Ascending aorta (tissue), 2 donors: ENCODE measurements around the gene TTLL13. TPM values are rescaled to one million over a fixed set of nuclear protein-coding genes. Genes with fewer than 3 reads are reported as not detected.
"Not testable (repeated sequence)": the region's sequence is repeated elsewhere in the genome, so short reads cannot be mapped to it uniquely, and the experiment has no call there.

Experiments
- DNase-seq, 2 donors: peaks; one replicate each; pipeline ENCODE4 v3.0.0-alpha.2; 2019; ENCODE audit warnings: low spot score in 2 of 2
- H3K27ac ChIP-seq, 2 donors: fragments of 200-600 bp; sonication (generic); one replicate each; pipeline ENCODE4 v1.5.1; 2016 to 2017; ENCODE audit warnings: mild to moderate bottlenecking in 1 of 2
- H3K27me3 ChIP-seq: fragments of 200-600 bp; sonication (generic); one replicate; pipeline ENCODE4 v1.5.1; 2017
- H3K36me3 ChIP-seq, 2 donors: fragments of 200-600 bp; sonication (generic); one replicate each; pipeline ENCODE4 v1.5.1; 2016
- H3K4me1 ChIP-seq, 2 donors: fragments of 200-600 bp; sonication (generic); one replicate each; pipeline ENCODE4 v1.5.1; 2016 to 2017; ENCODE audit warnings: mild to moderate bottlenecking in 1 of 2
- H3K4me3 ChIP-seq, 2 donors: fragments of 200-600 bp; sonication (generic); one replicate each; pipeline ENCODE4 v1.5.1; 2016 to 2017; ENCODE audit warnings: mild to moderate bottlenecking in 1 of 2
- H3K9me3 ChIP-seq, 2 donors: fragments of 200-600 bp; sonication (generic); one replicate each; pipeline ENCODE4 v1.5.1; 2016
- CTCF ChIP-seq, 3 experiments: fragments of 200-600 bp in 2 of 3; fragments of 450-650 bp in 1 of 3; sonication (generic) in 2 of 3; IDR thresholded peaks; one replicate each; pipeline ENCODE4 v1.5.1; 2016 to 2019; ENCODE audit warnings: antibody characterized with exemption in 3 of 3, mild to moderate bottlenecking in 1 of 3, moderate library complexity in 1 of 3
- intact Hi-C: fragments of 100-400 bp; cut with DNase I; formaldehyde crosslinking; loops from one replicate; pipeline ENCODE4 v1.15.1; 2023
- total RNA-seq: library from RNA; depleted of rRNA; stranded (reverse); fragments of >200 nt; gene quantifications from one replicate; pipeline ENCODE4 v1.1.0, GENCODE V29; 2016

TTLL13 gene
- total RNA-seq, 1 donor from 2014 or later, result not detected

DNA sequence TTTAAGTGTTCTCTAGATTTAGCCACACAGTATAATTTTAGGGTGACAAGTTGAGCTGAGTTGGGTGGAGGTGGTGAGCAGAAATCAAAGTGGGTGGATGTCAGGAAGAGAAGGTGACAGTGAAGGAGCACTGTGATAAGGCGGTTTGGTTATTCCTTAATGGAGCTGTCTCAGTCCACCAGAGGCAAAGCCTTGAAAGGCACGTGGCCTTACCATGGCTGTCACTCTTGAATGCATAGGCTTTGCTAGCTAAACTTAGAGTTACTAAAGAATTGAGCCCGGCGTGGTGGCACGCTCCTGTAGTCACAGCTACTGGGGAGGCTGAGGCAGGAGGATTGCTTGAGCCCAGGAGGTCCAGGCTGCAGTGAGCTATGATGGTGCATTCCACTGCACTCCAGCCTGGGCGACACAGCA, 560 bp upstream of the TTLL13 start:
- Histone ChIP-seq H3K4me3 (peak overlapping the region; percentile 55 to 63), H3K27ac (no peak overlapping the region), H3K9me3 (no peaks in the 10 kb centered on the region), H3K4me1 (peaks cover 0 to 3% of the 10 kb centered on the region in 2 donors), H3K27me3 (no peaks in the 10 kb centered on the region), H3K36me3 (no peaks in the 10 kb centered on the region)
- TF ChIP-seq CTCF (IDR thresholded peaks at IDR 0.05), result no peak
- DNase-seq, result no peak
- intact Hi-C loops, result loop anchor here (1.0 to 2.0 kb wide), 2 partner anchors 14 to 16 kb away; partner anchors contain the start of genes GDPGP1 and NGRN

DNA sequence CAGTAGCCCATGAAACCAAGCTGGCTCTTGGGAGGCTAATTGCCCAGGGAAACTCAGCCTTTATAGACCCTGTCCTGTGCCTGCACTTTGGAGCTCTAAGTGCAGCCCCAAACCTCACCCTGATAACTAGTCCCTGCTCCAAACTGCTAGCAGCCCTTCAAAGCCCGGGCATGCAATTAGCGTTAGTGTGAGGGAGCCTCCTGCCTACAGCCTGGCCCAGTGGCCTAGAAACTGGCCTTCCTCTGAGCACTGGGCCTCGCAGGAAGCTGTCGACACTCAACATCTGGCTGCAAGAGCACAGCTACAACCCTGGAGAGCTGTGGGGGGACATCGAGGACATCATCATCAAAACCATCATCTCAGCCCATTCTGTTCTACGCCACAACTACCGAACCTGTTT, 8.4 kb downstream of the TTLL13 start:
- no peak for TF ChIP-seq CTCF (IDR thresholded peaks at IDR 0.05)
- intact Hi-C loops, result no loop called here
- Histone ChIP-seq H3K27me3 (no peaks in the 10 kb centered on the region), H3K4me3 (no peak overlapping the region), H3K27ac (no peak overlapping the region), H3K9me3 (no peaks in the 10 kb centered on the region), H3K36me3 (no peaks in the 10 kb centered on the region), H3K4me1 (no peaks in the 10 kb centered on the region)
- no peak for DNase-seq

DNA sequence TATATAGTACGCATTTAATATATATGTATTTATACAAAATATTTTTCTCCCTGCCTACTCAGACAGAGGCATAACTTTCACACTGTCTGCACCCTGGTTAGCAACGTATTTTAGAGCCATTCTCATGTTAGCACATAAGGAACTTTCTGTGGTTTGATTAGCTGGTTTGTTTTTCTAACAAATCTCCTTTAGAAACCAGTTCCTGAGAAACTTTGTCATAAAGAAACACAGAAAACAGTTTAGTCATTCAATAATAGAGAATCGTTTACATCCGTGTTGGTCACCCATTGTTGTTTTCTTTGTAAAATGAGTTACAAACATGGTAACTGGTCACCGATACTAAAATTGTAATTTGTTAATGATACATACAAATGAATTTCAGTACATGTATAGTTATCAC, 10.2 kb downstream of the TTLL13 start:
- no peak overlapping the region for H3K4me3 ChIP-seq
- no peak for TF ChIP-seq CTCF (IDR thresholded peaks at IDR 0.05)
- no peak overlapping the region for H3K27ac ChIP-seq
- H3K27me3 ChIP-seq, result no peaks in the 10 kb centered on the region
- intact Hi-C loops, result no loop called here
- peaks cover 0 to 3% of the 10 kb centered on the region in 2 donors for H3K4me1 ChIP-seq
- no peaks in the 10 kb centered on the region for H3K36me3 ChIP-seq
- no peaks in the 10 kb centered on the region for H3K9me3 ChIP-seq
- DNase-seq, result no peak

DNA sequence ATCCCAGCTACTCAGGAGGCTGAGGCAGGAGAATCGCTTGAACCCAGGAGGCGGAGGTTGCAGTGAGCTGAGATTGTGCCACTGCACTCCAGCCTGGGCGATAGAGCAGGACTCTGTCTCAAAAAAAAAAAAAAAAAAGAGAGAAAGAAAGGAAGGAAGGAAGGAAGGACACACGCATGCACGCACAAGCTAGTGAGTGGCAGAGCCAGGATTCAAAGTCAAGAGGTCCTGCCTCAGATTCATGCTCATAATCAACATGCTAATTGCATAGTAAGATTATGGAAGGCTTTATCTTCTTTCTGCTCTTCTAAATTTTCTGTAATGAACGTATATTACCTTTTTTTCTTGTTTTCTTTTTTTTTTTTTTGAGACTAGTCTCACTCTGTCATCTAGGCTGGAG, 11.4 kb downstream of the TTLL13 start:
- intact Hi-C loops, H3K36me3 ChIP-seq, H3K9me3 ChIP-seq, DNase-seq, H3K27ac ChIP-seq, H3K4me3 ChIP-seq, H3K27me3 ChIP-seq, H3K4me1 ChIP-seq: not testable (repeated sequence)

DNA sequence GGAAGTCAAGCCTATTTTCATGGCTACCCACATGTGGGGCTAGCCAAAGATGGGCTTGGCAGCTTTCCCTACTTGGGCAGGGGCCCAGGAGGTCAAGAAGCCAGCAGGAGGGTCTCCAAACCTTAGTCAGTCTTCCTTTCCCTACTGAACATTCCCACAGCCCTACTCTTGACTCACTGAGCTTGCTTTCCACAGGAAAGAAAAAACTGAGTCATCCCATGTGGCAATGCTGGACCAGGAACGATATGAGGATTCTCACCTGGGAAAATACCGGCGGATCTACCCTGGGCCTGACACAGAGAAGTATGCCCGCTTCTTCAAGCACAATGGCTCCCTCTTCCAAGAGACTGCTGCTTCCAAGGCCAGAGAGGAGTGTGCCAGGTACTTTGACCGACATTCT, 12.5 kb downstream of the TTLL13 start:
- H3K4me3 ChIP-seq, result no peak overlapping the region
- H3K36me3 ChIP-seq, result no peaks in the 10 kb centered on the region
- no peak for TF ChIP-seq CTCF (IDR thresholded peaks at IDR 0.05)
- no peaks in the 10 kb centered on the region for H3K27me3 ChIP-seq
- intact Hi-C loops, result no loop called here
- no peak overlapping the region for H3K27ac ChIP-seq
- no peak for DNase-seq
- H3K9me3 ChIP-seq, result no peaks in the 10 kb centered on the region
- peaks cover 0 to 8% of the 10 kb centered on the region in 2 donors for H3K4me1 ChIP-seq

- TF ChIP-seq CTCF (IDR thresholded peaks at IDR 0.05), result no peak
- no peaks in the 10 kb centered on the region for H3K9me3 ChIP-seq
- no peaks in the 10 kb centered on the region for H3K36me3 ChIP-seq
- no peaks in the 10 kb centered on the region for H3K27me3 ChIP-seq
- peaks cover 4 to 14% of the 10 kb centered on the region in 2 donors for H3K4me1 ChIP-seq
- intact Hi-C loops, result no loop called here
- no peak overlapping the region for H3K4me3 ChIP-seq
- no peak overlapping the region for H3K27ac ChIP-seq
- DNase-seq, result no peak
Observed at GRCh38 chr15:90262426-90262825, 13.1 kb downstream of the TTLL13 start.
